ENCODE results near the gene PLD2. TPM values are rescaled to one million over a fixed set of nuclear protein-coding genes. Genes with fewer than 3 reads are reported as not detected.

PLD2 gene
- total RNA-seq, 1 donor, result 19.9 TPM

DNA sequence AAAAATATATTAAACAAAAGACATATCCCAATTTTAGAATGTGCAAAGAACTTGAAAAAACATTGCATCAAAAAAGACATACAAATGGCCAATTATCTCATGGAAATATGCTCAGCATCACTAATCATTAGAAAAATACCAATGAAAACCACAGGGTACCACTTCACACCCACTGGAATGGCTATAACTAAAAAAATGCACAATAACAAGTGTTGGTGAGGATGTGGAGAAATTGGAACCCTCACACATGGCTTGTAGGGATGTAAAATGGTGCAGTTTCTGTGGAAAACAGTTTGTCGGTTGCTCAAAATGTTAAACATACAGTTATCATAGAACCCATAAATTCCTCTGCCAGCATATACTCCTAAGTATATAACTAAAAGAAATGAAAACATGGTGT, 11.8 kb upstream of the PLD2 start:
- no peak for DNase-seq (ENCODE audit: insufficient read length, low spot score, missing footprints)
- Histone ChIP-seq H3K27ac (ENCODE audit: low read depth, low read length) (no peak overlapping the region), H3K36me3 (ENCODE audit: insufficient read depth, low read length) (peaks cover 18% of the 10 kb centered on the region), H3K4me1 (ENCODE audit: insufficient read depth, low read length) (peaks cover 11% of the 10 kb centered on the region), H3K4me2 (ENCODE audit: insufficient read depth, low read length) (no peak overlapping the region), H3K4me3 (ENCODE audit: insufficient read depth, low read length) (no peak overlapping the region), H3K27me3 (ENCODE audit: insufficient read depth, low read length) (no peaks in the 10 kb centered on the region), H3K79me2 (ENCODE audit: insufficient read depth, low read length) (peaks cover 22% of the 10 kb centered on the region), H3K9me3 (ENCODE audit: low read depth, low read length) (no peaks in the 10 kb centered on the region), H2AFZ (ENCODE audit: low read length) (peak overlapping the region; percentile 67), H4K20me1 (ENCODE audit: insufficient read depth, low read length) (peaks cover 8% of the 10 kb centered on the region)
- TF ChIP-seq, protein P1, sequence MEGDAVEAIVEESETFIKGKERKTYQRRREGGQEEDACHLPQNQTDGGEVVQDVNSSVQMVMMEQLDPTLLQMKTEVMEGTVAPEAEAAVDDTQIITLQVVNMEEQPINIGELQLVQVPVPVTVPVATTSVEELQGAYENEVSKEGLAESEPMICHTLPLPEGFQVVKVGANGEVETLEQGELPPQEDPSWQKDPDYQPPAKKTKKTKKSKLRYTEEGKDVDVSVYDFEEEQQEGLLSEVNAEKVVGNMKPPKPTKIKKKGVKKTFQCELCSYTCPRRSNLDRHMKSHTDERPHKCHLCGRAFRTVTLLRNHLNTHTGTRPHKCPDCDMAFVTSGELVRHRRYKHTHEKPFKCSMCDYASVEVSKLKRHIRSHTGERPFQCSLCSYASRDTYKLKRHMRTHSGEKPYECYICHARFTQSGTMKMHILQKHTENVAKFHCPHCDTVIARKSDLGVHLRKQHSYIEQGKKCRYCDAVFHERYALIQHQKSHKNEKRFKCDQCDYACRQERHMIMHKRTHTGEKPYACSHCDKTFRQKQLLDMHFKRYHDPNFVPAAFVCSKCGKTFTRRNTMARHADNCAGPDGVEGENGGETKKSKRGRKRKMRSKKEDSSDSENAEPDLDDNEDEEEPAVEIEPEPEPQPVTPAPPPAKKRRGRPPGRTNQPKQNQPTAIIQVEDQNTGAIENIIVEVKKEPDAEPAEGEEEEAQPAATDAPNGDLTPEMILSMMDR (IDR thresholded peaks at IDR 0.05; ENCODE audit: extremely low read depth, low read depth, low read length), result no peak

GRCh38 chr17:4796552-4796920, 10.4 kb upstream of the PLD2 start:
- Histone ChIP-seq H3K4me2 (ENCODE audit: insufficient read depth, low read length) (peak overlapping the region; percentile 87), H3K4me3 (ENCODE audit: insufficient read depth, low read length) (peak overlapping the region; percentile 90), H3K36me3 (ENCODE audit: insufficient read depth, low read length) (peaks cover 18% of the 10 kb centered on the region), H3K4me1 (ENCODE audit: insufficient read depth, low read length) (peaks cover 7% of the 10 kb centered on the region), H3K27me3 (ENCODE audit: insufficient read depth, low read length) (no peaks in the 10 kb centered on the region), H3K79me2 (ENCODE audit: insufficient read depth, low read length) (peaks cover 22% of the 10 kb centered on the region), H4K20me1 (ENCODE audit: insufficient read depth, low read length) (peaks cover 8% of the 10 kb centered on the region), H3K27ac (ENCODE audit: low read depth, low read length) (peak overlapping the region; percentile 74), H3K9me3 (ENCODE audit: low read depth, low read length) (no peaks in the 10 kb centered on the region), H2AFZ (ENCODE audit: low read length) (peak overlapping the region; percentile 80)
- peak; percentile 94 for DNase-seq (ENCODE audit: insufficient read length, low spot score, missing footprints)
- TF ChIP-seq, protein P1 (IDR thresholded peaks at IDR 0.05; ENCODE audit: extremely low read depth, low read depth, low read length), result no peak

- TF ChIP-seq, protein P1 (IDR thresholded peaks at IDR 0.05; ENCODE audit: extremely low read depth, low read depth, low read length), result no peak
Observed at GRCh38 chr17:4800462-4801196, 6.3 kb upstream of the PLD2 start.

DNA sequence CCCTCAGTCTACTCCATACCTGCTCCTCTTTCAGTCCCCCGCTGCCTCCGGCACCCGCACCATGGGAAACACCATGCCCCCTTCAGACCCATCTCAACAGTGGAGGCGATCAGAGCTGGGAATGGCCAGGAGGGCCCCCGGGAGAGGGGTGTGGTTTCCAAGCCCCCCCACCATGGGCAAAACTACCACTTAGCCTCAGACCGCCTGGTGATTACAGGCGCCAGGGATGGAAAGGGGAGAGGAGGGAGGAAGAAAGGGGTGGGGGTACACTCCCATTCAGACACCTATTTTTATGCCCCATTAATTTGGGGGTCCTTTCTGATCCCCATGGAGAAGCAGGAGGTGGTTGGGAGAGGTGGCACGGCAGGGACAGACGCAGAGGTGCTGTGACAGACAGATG, 4.7 kb upstream of the PLD2 start, which contains the start of gene C17orf114:
C17orf114 (minus strand) TSS at position 101 of the 400 bp plus-strand sequence.
- no peak within 1 kb of the TSS for H3K4me3 ChIP-seq (ENCODE audit: insufficient read depth, low read length)
- no peak within 1 kb of the TSS for H2AFZ ChIP-seq (ENCODE audit: low read length)
- no peaks in the 10 kb centered on the region for H3K9me3 ChIP-seq (ENCODE audit: low read depth, low read length)
- H3K79me2 ChIP-seq (ENCODE audit: insufficient read depth, low read length), result peaks cover 9% of the 10 kb centered on the region
- H3K36me3 ChIP-seq (ENCODE audit: insufficient read depth, low read length), result peaks cover 18% of the 10 kb centered on the region
- DNase-seq (ENCODE audit: insufficient read length, low spot score, missing footprints), result peak; percentile 46
- no peaks in the 10 kb centered on the region for H3K27me3 ChIP-seq (ENCODE audit: insufficient read depth, low read length)
- H4K20me1 ChIP-seq (ENCODE audit: insufficient read depth, low read length), result peaks cover 2% of the 10 kb centered on the region
- H3K4me2 ChIP-seq (ENCODE audit: insufficient read depth, low read length), result no peak within 1 kb of the TSS
- TF ChIP-seq, protein P1 (IDR thresholded peaks at IDR 0.05; ENCODE audit: extremely low read depth, low read depth, low read length), result no peak
- H3K4me1 ChIP-seq (ENCODE audit: insufficient read depth, low read length), result peaks cover 6% of the 10 kb centered on the region
- H3K27ac ChIP-seq (ENCODE audit: low read depth, low read length), result no peak within 1 kb of the TSS

More at GRCh38 chr17:4800462-4801196, 6.3 kb upstream of the PLD2 start:
- no peak overlapping the region for H2AFZ ChIP-seq (ENCODE audit: low read length)
- no peaks in the 10 kb centered on the region for H3K9me3 ChIP-seq (ENCODE audit: low read depth, low read length)
- peaks cover 7% of the 10 kb centered on the region for H3K4me1 ChIP-seq (ENCODE audit: insufficient read depth, low read length)
- H3K4me2 ChIP-seq (ENCODE audit: insufficient read depth, low read length), result no peak overlapping the region
- DNase-seq (ENCODE audit: insufficient read length, low spot score, missing footprints), result peak; percentile 14
- H3K4me3 ChIP-seq (ENCODE audit: insufficient read depth, low read length), result no peak overlapping the region
- peaks cover 18% of the 10 kb centered on the region for H3K36me3 ChIP-seq (ENCODE audit: insufficient read depth, low read length)
- peaks cover 8% of the 10 kb centered on the region for H4K20me1 ChIP-seq (ENCODE audit: insufficient read depth, low read length)
- no peak overlapping the region for H3K27ac ChIP-seq (ENCODE audit: low read depth, low read length)
- H3K27me3 ChIP-seq (ENCODE audit: insufficient read depth, low read length), result no peaks in the 10 kb centered on the region
- H3K79me2 ChIP-seq (ENCODE audit: insufficient read depth, low read length), result peaks cover 22% of the 10 kb centered on the region

Measured in osteoblast (primary cell).